Lung (tissue), 12 donors: ENCODE results near the gene C20orf141. TPM values are rescaled to one million over a fixed set of nuclear protein-coding genes. Genes with fewer than 3 reads are reported as not detected.

ENCODE experiments used
- ATAC-seq: fragments of 200-7000 bp; cut with Tn5 transposase; one replicate; pipeline ENCODE4 v1.9.1; 2020; ENCODE audit warnings: moderate number of reproducible peaks; ENCODE audit not compliant: insufficient read depth, low FRiP score
- DNase-seq, 3 donors: peaks; one replicate each; pipeline ENCODE4 v3.0.0-alpha.2; 2013 to 2017
- H3K27ac ChIP-seq, 2 donors: one replicate each; pipeline ENCODE4 v1.5.1; 2013; ENCODE audit warnings: mild to moderate bottlenecking in 2 of 2, moderate library complexity in 2 of 2, control low read depth in 1 of 2, inconsistent platforms in 1 of 2, low read depth in 1 of 2, low read length in 1 of 2
- H3K27me3 ChIP-seq, 3 donors: one replicate each; pipeline ENCODE4 v1.5.1; 2013; ENCODE audit warnings: low read length in 2 of 3; ENCODE audit not compliant: control insufficient read depth in 3 of 3, insufficient read depth in 3 of 3
- H3K36me3 ChIP-seq, 4 donors: one replicate each; pipeline ENCODE4 v1.5.1; 2013; ENCODE audit warnings: low read length in 4 of 4, mild to moderate bottlenecking in 1 of 4, moderate library complexity in 1 of 4; ENCODE audit not compliant: control insufficient read depth in 4 of 4, insufficient read depth in 4 of 4
- H3K4me1 ChIP-seq, 5 donors: one replicate each; pipeline ENCODE4 v1.5.1; 2013; ENCODE audit warnings: low read length in 5 of 5, mild to moderate bottlenecking in 2 of 5, moderate library complexity in 1 of 5; ENCODE audit not compliant: control insufficient read depth in 5 of 5, insufficient read depth in 5 of 5
- H3K4me3 ChIP-seq: one replicate; pipeline ENCODE4 v1.5.1; 2013; ENCODE audit warnings: mild to moderate bottlenecking, control low read depth, moderate library complexity
- H3K9ac ChIP-seq, 2 donors: one replicate each; pipeline ENCODE4 v1.5.1; 2013; ENCODE audit warnings: low read length in 2 of 2, control low read depth in 1 of 2; ENCODE audit not compliant: insufficient read depth in 1 of 2
- H3K9me3 ChIP-seq, 4 donors: one replicate each; pipeline ENCODE4 v1.5.1; 2013; ENCODE audit warnings: low read length in 3 of 4, mild to moderate bottlenecking in 1 of 4, moderate library complexity in 1 of 4; ENCODE audit not compliant: control insufficient read depth in 4 of 4, insufficient read depth in 3 of 4
- WGBS, 2 donors: extraction: QIAGEN DNeasy Blood & Tissue Kit; methylation state at CpG; one replicate each; pipeline ENCODE4 v1.1.7; 2013; 5-methylcytosine and 5-hydroxymethylcytosine counted together
- polyA plus RNA-seq, 2 donors: library from polyadenylated mRNA; stranded (reverse); fragments of 200-250 nt; gene quantifications; one replicate each; pipeline ENCODE4 v1.2.1, GENCODE V29; 2013
- total RNA-seq, 2 donors: library from RNA; depleted of rRNA in 1 of 2; stranded (reverse); fragments of >200 nt in 1 of 2; gene quantifications; one replicate each; pipeline ENCODE4 v1.2.1, GENCODE V29; 2014 to 2021
- TF ChIP-seq, protein P1 (sequence below): IDR thresholded peaks from 2 replicates; pipeline ENCODE4 v1.5.1; 2012; ENCODE audit warnings: mild to moderate bottlenecking; ENCODE audit errors: control extremely low read depth, extremely low read depth
- donor health status: control.
- donor health status: control.
- donor health status: Bipolar disorder and iron deficiency.
- donor health status: healthy.
- donor health status: DM: yes; HTN: yes; CAD: no.

The C20orf141 gene
- total and polyA plus RNA-seq, 4 donors: not detected

DNA sequence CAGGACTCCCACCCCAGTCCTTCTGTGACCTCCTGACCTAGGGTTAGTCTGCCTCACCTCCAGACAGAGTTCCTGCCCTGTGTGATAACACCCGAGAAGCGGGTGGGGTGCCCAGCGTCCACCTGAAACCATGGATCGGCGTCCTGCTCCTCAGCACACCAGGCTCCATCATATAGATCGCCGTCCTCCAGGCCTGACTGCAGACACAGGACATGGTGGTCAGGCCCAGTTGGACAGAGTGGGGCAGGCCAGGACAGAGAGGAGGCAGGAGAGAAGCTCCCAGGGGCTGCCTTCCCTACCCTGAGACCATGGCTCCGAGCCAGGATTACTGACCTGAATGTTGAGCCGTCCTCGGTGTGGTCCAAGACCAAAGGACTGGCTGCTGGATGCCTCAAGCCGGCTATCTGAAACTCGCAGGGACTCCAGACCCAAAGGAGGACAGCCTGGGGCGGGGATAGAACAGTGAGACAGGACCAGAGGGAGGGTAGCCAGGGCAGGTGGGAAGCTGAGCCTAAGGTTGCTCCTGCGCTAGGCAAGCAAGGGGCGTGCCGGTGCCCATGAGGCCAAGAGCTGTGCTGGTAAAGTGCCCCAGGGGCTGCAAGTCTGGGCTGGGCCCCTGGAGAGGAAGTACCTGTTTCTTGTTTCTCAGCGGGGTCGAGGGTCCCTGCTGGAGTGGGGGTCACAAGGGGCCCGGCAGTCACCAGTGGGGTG is 16.5 kb upstream of the C20orf141 start:
- Histone ChIP-seq H3K4me1 (peaks cover 0 to 18% (median 5%) of the 10 kb centered on the region in 5 donors), H3K9ac (no peak overlapping the region), H3K36me3 (peaks cover 0 to 21% (median 3%) of the 10 kb centered on the region in 4 donors), H3K9me3 (peaks cover 0 to 3% (median 0%) of the 10 kb centered on the region in 4 donors), H3K4me3 (no peak overlapping the region), H3K27ac (no peak overlapping the region), H3K27me3 (peaks cover 4 to 21% (median 9%) of the 10 kb centered on the region in 3 donors)
- ATAC-seq: no peak
- WGBS, 2 donors: 88 to 89% methylated on average over 19 of the region's 19 CpGs
- TF ChIP-seq, protein P1, sequence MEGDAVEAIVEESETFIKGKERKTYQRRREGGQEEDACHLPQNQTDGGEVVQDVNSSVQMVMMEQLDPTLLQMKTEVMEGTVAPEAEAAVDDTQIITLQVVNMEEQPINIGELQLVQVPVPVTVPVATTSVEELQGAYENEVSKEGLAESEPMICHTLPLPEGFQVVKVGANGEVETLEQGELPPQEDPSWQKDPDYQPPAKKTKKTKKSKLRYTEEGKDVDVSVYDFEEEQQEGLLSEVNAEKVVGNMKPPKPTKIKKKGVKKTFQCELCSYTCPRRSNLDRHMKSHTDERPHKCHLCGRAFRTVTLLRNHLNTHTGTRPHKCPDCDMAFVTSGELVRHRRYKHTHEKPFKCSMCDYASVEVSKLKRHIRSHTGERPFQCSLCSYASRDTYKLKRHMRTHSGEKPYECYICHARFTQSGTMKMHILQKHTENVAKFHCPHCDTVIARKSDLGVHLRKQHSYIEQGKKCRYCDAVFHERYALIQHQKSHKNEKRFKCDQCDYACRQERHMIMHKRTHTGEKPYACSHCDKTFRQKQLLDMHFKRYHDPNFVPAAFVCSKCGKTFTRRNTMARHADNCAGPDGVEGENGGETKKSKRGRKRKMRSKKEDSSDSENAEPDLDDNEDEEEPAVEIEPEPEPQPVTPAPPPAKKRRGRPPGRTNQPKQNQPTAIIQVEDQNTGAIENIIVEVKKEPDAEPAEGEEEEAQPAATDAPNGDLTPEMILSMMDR: no peak
- no peak for DNase-seq

DNA sequence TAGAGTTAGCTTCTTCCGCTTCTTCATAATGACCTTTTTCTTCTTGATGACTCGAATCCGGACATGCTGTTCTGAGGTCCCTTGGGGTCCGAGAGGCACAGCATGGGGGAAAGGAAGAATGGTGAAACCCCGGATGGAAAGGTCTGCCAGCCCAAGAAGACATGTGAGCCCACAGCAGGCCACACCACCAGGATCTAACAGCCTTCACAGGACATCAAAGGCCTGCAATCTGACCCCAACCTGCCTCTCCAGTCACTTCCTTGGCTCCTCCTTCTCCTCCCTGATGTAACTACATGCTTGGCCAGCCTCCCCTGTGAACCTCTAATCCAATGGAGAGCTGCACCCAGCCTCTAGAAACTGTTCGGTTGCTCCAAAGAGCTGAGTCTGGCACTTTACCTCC is 16.0 kb upstream of the C20orf141 start:
- DNase-seq: peak in 1 of 3 donors; percentile 24
- 74 to 78% methylated on average over 6 of the region's 6 CpGs for WGBS, 2 donors
- H3K27ac ChIP-seq: no peak overlapping the region
- TF ChIP-seq, protein P1: no peak
- H3K4me1 ChIP-seq: peaks cover 0 to 18% (median 5%) of the 10 kb centered on the region in 5 donors
- ATAC-seq: no peak
- peaks cover 0 to 21% (median 3%) of the 10 kb centered on the region in 4 donors for H3K36me3 ChIP-seq
- H3K4me3 ChIP-seq: no peak overlapping the region
- H3K27me3 ChIP-seq: peaks cover 8 to 26% (median 12%) of the 10 kb centered on the region in 3 donors
- peaks cover 0 to 3% (median 0%) of the 10 kb centered on the region in 4 donors for H3K9me3 ChIP-seq
- H3K9ac ChIP-seq: no peak overlapping the region

DNA sequence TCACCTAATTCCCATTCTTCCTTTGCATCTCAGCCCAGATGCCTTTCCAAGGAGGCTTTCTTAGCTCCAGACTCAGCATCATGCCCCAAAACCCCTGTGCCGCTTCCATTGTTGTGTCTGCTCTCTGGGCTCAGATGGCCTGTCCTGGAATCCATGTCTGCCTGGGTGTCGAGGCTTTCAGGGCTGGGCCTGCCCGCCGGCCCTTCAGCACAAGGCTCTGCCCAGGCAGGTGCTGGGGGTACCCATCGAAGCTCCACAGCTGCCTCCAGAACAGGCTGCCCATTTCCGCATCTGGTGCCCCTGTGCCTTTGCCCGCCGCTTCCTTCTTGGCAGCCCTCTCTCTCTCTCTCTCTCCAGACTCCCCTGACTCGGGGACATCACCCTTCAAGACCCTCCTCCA is 15.5 kb upstream of the C20orf141 start:
- peaks cover 0 to 18% (median 5%) of the 10 kb centered on the region in 5 donors for H3K4me1 ChIP-seq
- H3K36me3 ChIP-seq: peaks cover 0 to 21% (median 3%) of the 10 kb centered on the region in 4 donors
- no peak for ATAC-seq
- TF ChIP-seq, protein P1: no peak
- 27 to 49% methylated on average over 9 of the region's 9 CpGs for WGBS, 2 donors
- H3K9me3 ChIP-seq: peaks cover 0 to 3% (median 0%) of the 10 kb centered on the region in 4 donors
- no peak for DNase-seq
- H3K27ac ChIP-seq: no peak overlapping the region
- no peak overlapping the region for H3K4me3 ChIP-seq
- no peak overlapping the region for H3K9ac ChIP-seq
- peaks cover 13 to 30% (median 14%) of the 10 kb centered on the region in 3 donors for H3K27me3 ChIP-seq
